Activated naive CD8-positive, alpha-beta T cell treated with anti-CD3 and anti-CD28 coated beads, Interleukin-2, amount 10 ng/mL, durations not matched to agents 7 days and 5 days (primary cell): ENCODE data around the gene SMG6. TPM values are rescaled to one million over a fixed set of nuclear protein-coding genes. Genes with fewer than 3 reads are reported as not detected.

Experiments
- ATAC-seq: fragments of 150-1000 bp; cut with Tn5 transposase; one replicate; pipeline ENCODE4 v1.10.0; 2021; ENCODE audit warnings: low read depth, moderate library complexity
- POLR2A ChIA-PET: fragments of 350-600 bp; sonication (Branson Sonifier 250); formaldehyde crosslinking; loops from one replicate; lab custom pipeline; 2021; ENCODE audit warnings: antibody characterized with exemption; lab: Charles Lee
- DNase-seq: peaks from one replicate; pipeline ENCODE4 v3.0.0; 2021
- H3K27ac Mint-ChIP-seq: one replicate; pipeline ENCODE4 v1.8.0; 2022; ENCODE audit warnings: mild to moderate bottlenecking, mixed read lengths
- H3K27me3 Mint-ChIP-seq: one replicate; pipeline ENCODE4 v1.8.0; 2022; ENCODE audit warnings: mild to moderate bottlenecking, moderate library complexity, mixed read lengths
- H3K36me3 Mint-ChIP-seq: one replicate; pipeline ENCODE4 v1.8.0; 2021; ENCODE audit warnings: mild to moderate bottlenecking, mixed read lengths
- H3K4me1 Mint-ChIP-seq: one replicate; pipeline ENCODE4 v1.8.0; 2021; ENCODE audit warnings: mixed read lengths
- H3K4me3 Mint-ChIP-seq: one replicate; pipeline ENCODE4 v1.8.0; 2022; ENCODE audit warnings: mild to moderate bottlenecking, moderate library complexity, mixed read lengths
- H3K9me3 Mint-ChIP-seq: one replicate; pipeline ENCODE4 v1.8.0; 2021; ENCODE audit warnings: mixed read lengths
- total RNA-seq, 2 experiments: library from RNA; stranded (reverse); gene quantifications; one replicate each; pipeline ENCODE4 v1.2.3, GENCODE V29; 2021

Gene SMG6
- total RNA-seq, 2 experiments from 2014 or later: 48.5 to 58.3 TPM

GRCh38 chr17:2250140-2251095 lies 53.2 kb downstream of the SMG6 start:
- Mint-ChIP-seq H3K4me1 (peaks cover 67% of the 10 kb centered on the region), H3K27ac (peak overlapping the region; percentile 85), H3K9me3 (no peaks in the 10 kb centered on the region), H3K4me3 (peak overlapping the region; percentile 41), H3K27me3 (no peaks in the 10 kb centered on the region), H3K36me3 (peaks cover 53% of the 10 kb centered on the region)
- POLR2A ChIA-PET: interaction anchor here (1.4 to 7.4 kb wide), 4 partner anchors 9 to 194 kb away, joined by 4 to 86 read pairs (median 20); partner anchors contain the start of gene HIC1
- peak; percentile 49 for DNase-seq
- ATAC-seq: peak; percentile 61

DNA sequence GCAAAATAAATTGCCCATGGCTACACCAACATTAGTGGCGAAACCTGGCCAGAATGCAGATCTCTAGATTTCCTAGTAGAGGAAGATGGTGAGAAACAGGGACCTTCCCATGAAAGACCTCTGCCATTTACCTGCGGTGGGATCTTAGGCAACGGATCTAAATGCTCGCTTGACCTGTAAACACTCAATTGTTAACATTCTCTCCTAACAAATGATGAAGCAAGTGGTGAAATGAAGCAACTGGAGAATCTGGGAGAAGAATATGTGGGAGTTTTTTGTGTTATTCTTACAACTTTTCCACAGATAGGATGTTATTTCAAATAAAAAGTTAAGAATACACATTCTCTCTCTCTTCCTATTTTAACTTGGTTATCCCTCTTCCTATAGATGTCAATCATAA lies 56.6 kb downstream of the SMG6 start:
- peak overlapping the region; percentile 81 for H3K27ac Mint-ChIP-seq
- peaks cover 59% of the 10 kb centered on the region for H3K4me1 Mint-ChIP-seq
- H3K4me3 Mint-ChIP-seq: no peak overlapping the region
- DNase-seq: no peak
- POLR2A ChIA-PET: interaction anchor here (1.8 to 4.4 kb wide), 3 partner anchors 18 to 189 kb away, joined by 4 to 95 read pairs (median 24); partner anchors contain the start of gene HIC1
- ATAC-seq: no peak
- H3K36me3 Mint-ChIP-seq: peaks cover 54% of the 10 kb centered on the region
- H3K9me3 Mint-ChIP-seq: no peaks in the 10 kb centered on the region
- H3K27me3 Mint-ChIP-seq: no peaks in the 10 kb centered on the region

DNA sequence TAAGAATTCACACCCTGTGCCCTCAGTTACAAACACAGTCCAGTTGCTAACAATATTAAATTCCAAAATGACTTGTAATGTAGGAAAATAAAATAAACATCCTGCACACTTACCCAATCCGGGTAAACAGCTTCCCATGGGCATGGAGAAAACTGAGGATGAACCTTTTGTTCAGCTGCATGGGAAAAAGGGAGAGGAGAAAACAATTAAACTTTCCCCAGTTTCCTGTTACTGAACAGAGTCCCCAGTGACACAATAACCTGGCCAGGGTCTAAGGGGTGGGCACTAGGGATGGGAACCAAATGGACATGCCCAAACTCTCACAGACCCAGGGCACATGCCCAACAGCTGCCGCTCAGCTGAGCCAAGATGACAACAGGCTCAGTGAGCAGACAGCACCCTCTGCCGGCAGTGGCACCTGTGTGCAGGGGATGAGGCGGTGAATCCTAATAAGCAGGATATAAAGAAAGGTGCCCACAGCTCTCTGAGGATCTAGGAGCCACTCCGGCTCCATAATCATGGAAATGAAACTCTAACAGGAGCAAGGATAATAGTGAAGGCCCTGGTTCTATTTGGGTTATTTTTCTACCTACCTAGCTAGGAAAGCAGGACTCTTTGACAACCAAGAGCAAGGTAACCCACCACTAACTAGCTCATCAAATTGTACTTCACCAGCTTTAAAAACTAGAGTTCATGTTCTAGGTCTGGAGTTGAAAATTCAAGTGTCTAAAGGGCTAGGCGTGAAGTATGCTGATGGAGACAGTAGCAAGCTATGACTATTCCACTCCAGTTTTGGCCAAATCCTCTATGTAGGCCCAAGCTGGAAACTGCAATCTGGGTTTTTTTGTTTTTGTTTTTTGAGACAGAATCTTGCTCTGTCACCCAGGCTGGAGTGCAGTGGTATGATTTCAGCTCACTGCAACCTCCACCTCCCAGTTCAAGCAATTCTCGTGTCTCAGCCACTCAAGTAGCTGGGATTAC lies 58.8 kb downstream of the SMG6 start:
- H3K4me3 Mint-ChIP-seq: peak overlapping the region; percentile 12
- ATAC-seq (peak; percentile 91), DNase-seq (peak; percentile 86)
- POLR2A ChIA-PET: interaction anchor here (0.6 to 4.4 kb wide), 18 partner anchors 8 to 194 kb away, joined by 3 to 95 read pairs (median 4); partner anchors contain the start of gene HIC1
- H3K4me1 Mint-ChIP-seq: peaks cover 61% of the 10 kb centered on the region
- H3K36me3 Mint-ChIP-seq: peaks cover 60% of the 10 kb centered on the region
- no peaks in the 10 kb centered on the region for H3K27me3 Mint-ChIP-seq
- H3K27ac Mint-ChIP-seq: peak overlapping the region; percentile 81
- H3K9me3 Mint-ChIP-seq: no peaks in the 10 kb centered on the region

DNA sequence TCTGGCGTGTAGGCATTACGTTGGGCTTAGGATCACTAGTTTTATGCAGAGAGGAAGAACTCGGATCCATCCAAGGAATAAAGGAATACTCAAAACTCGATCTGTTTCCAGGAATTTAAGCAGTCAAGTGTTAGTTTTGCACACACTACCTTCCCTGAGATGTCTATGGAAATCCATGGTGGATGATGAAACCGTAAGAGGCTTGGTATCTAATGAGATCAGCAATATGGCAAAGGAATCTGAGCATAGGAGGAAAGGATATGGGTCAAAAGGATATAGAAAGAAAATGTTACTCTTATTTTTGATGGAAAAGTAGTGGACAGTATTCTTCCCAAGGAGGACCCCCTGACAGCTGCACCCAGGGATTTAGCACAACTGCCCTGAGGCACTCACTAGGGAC lies 59.6 kb downstream of the SMG6 start:
- no peaks in the 10 kb centered on the region for H3K9me3 Mint-ChIP-seq
- peaks cover 57% of the 10 kb centered on the region for H3K4me1 Mint-ChIP-seq
- POLR2A ChIA-PET: interaction anchor here (1.1 to 4.4 kb wide), 7 partner anchors 15 to 186 kb away, joined by 3 to 95 read pairs (median 4); partner anchors contain the start of gene HIC1
- H3K27me3 Mint-ChIP-seq: no peaks in the 10 kb centered on the region
- ATAC-seq: no peak
- no peak for DNase-seq
- peaks cover 54% of the 10 kb centered on the region for H3K36me3 Mint-ChIP-seq
- peak overlapping the region; percentile 47 for H3K4me3 Mint-ChIP-seq
- H3K27ac Mint-ChIP-seq: peak overlapping the region; percentile 42

DNA sequence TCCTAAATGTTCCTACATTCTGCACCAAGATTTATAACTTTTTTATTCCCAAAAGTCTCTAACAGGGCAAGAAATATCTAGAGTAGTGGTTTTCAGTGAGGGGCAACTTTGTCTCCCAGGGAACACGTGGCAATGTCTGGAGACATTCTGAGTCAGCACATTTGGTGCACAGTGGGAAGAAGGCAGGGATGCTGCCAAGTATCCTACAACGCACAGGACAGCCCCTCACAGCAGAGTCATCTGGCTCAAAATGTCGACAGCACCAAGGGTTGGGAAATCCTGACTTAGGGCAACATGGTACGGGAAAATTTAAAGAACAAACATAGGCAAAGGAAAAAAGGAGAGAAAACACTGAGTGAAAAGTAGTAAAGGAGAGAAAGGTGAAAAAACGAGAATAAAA lies 61.8 kb downstream of the SMG6 start:
- POLR2A ChIA-PET: no interaction called here

GRCh38 chr17:2240541-2240940 lies 63.0 kb downstream of the SMG6 start:
- no peaks in the 10 kb centered on the region for H3K27me3 Mint-ChIP-seq
- no peak for ATAC-seq

More for the DNA sequence above, 61.8 kb downstream of the SMG6 start:
- Mint-ChIP-seq H3K9me3 (no peaks in the 10 kb centered on the region), H3K36me3 (peaks cover 45% of the 10 kb centered on the region), H3K4me1 (peaks cover 58% of the 10 kb centered on the region), H3K27me3 (no peaks in the 10 kb centered on the region), H3K27ac (no peak overlapping the region), H3K4me3 (no peak overlapping the region)
- ATAC-seq (no peak), DNase-seq (no peak)

GRCh38 chr17:2239882-2240430 lies 63.6 kb downstream of the SMG6 start:
- Mint-ChIP-seq H3K27me3 (no peaks in the 10 kb centered on the region), H3K9me3 (no peaks in the 10 kb centered on the region), H3K4me1 (peaks cover 58% of the 10 kb centered on the region), H3K4me3 (peak overlapping the region; percentile 58), H3K27ac (peak overlapping the region; percentile 70), H3K36me3 (peaks cover 56% of the 10 kb centered on the region)
- POLR2A ChIA-PET: interaction anchor here (0.7 to 1.9 kb wide), 4 partner anchors 26 to 187 kb away, joined by 3 to 12 read pairs (median 4); partner anchors contain the start of gene HIC1
- ATAC-seq (no peak), DNase-seq (no peak)

More at GRCh38 chr17:2240541-2240940, 63.0 kb downstream of the SMG6 start:
- H3K36me3 Mint-ChIP-seq: peaks cover 50% of the 10 kb centered on the region
- no peak overlapping the region for H3K27ac Mint-ChIP-seq
- H3K9me3 Mint-ChIP-seq: no peaks in the 10 kb centered on the region
- H3K4me1 Mint-ChIP-seq: peaks cover 58% of the 10 kb centered on the region
- no peak for DNase-seq
- POLR2A ChIA-PET: interaction anchor here (0.7 to 1.9 kb wide), 4 partner anchors 26 to 187 kb away, joined by 3 to 12 read pairs (median 4); partner anchors contain the start of gene HIC1
- peak overlapping the region; percentile 58 for H3K4me3 Mint-ChIP-seq

- ATAC-seq: no peak
- Mint-ChIP-seq H3K4me3 (peak overlapping the region; percentile 64), H3K4me1 (peaks cover 53% of the 10 kb centered on the region), H3K9me3 (no peaks in the 10 kb centered on the region), H3K27me3 (no peaks in the 10 kb centered on the region), H3K27ac (peak overlapping the region; percentile 57), H3K36me3 (peaks cover 55% of the 10 kb centered on the region)
- no peak for DNase-seq
- POLR2A ChIA-PET: interaction anchor here (1.9 kb wide), 1 partner anchor 183 kb away, joined by 12 read pairs; the partner anchor contains the start of gene HIC1
Observed at GRCh38 chr17:2239170-2239551, 64.4 kb downstream of the SMG6 start.

- POLR2A ChIA-PET: interaction anchor here (0.9 to 1.0 kb wide), 2 partner anchors 23 kb away, joined by 3 to 5 read pairs; no protein-coding TSS in a partner anchor
- Mint-ChIP-seq H3K27me3 (no peaks in the 10 kb centered on the region), H3K9me3 (no peaks in the 10 kb centered on the region), H3K36me3 (peaks cover 51% of the 10 kb centered on the region), H3K4me1 (peaks cover 48% of the 10 kb centered on the region), H3K27ac (peak overlapping the region; percentile 57), H3K4me3 (peak overlapping the region; percentile 64)
- ATAC-seq (peak; percentile 70), DNase-seq (no peak)
Observed at GRCh38 chr17:2238432-2239169, 65.0 kb downstream of the SMG6 start.

GRCh38 chr17:2237950-2238349 lies 65.6 kb downstream of the SMG6 start:
- POLR2A ChIA-PET: interaction anchor here (0.9 to 1.0 kb wide), 2 partner anchors 22 to 24 kb away, joined by 3 to 5 read pairs; no protein-coding TSS in a partner anchor
- H3K4me1 Mint-ChIP-seq: peaks cover 52% of the 10 kb centered on the region
- no peaks in the 10 kb centered on the region for H3K27me3 Mint-ChIP-seq

GRCh38 chr17:2237521-2237921 lies 66.1 kb downstream of the SMG6 start:
- POLR2A ChIA-PET: interaction anchor here (0.9 to 1.0 kb wide), 2 partner anchors 22 to 24 kb away, joined by 3 to 5 read pairs; no protein-coding TSS in a partner anchor
- ATAC-seq: no peak
- DNase-seq: no peak
- no peak overlapping the region for H3K27ac Mint-ChIP-seq
- no peaks in the 10 kb centered on the region for H3K27me3 Mint-ChIP-seq
- H3K9me3 Mint-ChIP-seq: no peaks in the 10 kb centered on the region
- no peak overlapping the region for H3K4me3 Mint-ChIP-seq
- peaks cover 46% of the 10 kb centered on the region for H3K36me3 Mint-ChIP-seq
- peaks cover 54% of the 10 kb centered on the region for H3K4me1 Mint-ChIP-seq

More at GRCh38 chr17:2237950-2238349, 65.6 kb downstream of the SMG6 start:
- H3K36me3 Mint-ChIP-seq: peaks cover 50% of the 10 kb centered on the region
- ATAC-seq: no peak
- no peaks in the 10 kb centered on the region for H3K9me3 Mint-ChIP-seq
- no peak for DNase-seq
- H3K27ac Mint-ChIP-seq: no peak overlapping the region
- no peak overlapping the region for H3K4me3 Mint-ChIP-seq
